NT2/D1 (cell line): ENCODE measurements around the gene PGAM2.

Source experiments
- YY1 ChIP-seq: IDR thresholded peaks from 2 replicates; pipeline ENCODE4 v1.6.1; 2011; ENCODE audit not compliant: insufficient read length, insufficient read depth
- ZNF274 ChIP-seq: IDR thresholded peaks from 2 replicates; pipeline ENCODE4 v1.6.1; 2011; ENCODE audit warnings: mild to moderate bottlenecking, low read depth, low read length

DNA sequence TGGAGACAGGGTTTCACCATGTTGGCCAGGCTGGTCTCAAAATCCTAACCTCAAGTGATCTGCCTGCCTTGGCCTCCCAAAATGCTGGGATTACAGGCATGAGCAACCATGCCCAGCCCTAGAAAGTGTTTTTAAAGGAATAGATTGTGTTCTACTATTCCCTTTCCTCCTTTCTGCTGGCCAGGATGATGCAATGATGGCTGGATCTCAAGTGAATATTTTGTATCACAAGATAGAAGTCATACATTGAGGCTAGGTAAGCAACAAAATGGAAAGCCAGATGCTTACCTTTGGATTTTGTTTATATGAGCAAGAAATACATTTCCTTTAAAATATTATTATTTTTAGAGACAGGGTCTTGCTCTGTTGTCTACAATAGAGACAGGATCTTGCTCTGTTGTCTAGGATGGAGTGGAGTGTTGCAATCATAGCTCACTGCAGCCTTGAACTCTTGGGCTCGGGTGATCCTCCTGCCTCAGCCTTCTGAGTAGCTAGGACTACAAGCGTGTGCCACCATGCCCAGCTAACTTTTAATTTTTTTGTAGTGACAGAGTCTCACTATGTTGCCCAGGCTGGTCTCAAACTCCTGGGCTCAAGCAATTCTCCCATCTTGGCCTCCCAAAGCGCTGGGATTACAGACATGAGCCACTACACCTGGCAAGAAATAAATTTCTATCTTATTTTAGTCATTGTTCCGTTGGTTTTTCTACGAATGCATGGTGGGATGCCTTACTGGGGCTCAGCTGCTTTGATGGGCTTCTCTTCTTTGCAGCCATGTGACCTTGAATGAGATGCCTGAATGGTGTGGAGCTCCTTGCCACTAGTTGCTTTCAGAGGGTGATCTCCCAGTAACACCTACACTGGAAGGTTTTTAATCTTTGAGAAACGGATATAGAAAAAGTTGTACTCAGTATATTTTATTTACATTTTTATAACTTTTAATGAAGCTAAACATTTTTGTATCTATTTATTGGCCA, 33.0 kb upstream of the PGAM2 start:
- TF ChIP-seq YY1 (no peak), ZNF274 (no peak)
